Smooth muscle cell (in vitro differentiated cells): ENCODE measurements around the gene THRAP3. TPM values are rescaled to one million over a fixed set of nuclear protein-coding genes. Genes with fewer than 3 reads are reported as not detected.

ENCODE experiments used
- DNase-seq: peaks from one replicate; lab custom pipeline; 2025; ENCODE audit not compliant: unreplicated experiment; lab: John Stamatoyannopoulos, UW
- H2AFZ ChIP-seq: fragments of 200-600 bp; sonication (generic); 2 replicates; pipeline ENCODE4 v1.6.0; 2016; ENCODE audit warnings: antibody characterized with exemption, low read depth, mild to moderate bottlenecking
- H3F3A ChIP-seq: fragments of 200-600 bp; sonication (generic); 2 replicates; pipeline ENCODE4 v1.6.0; 2017; ENCODE audit warnings: antibody characterized with exemption, low read depth
- H3K27ac ChIP-seq: fragments of 200-600 bp; sonication (generic); 2 replicates; pipeline ENCODE4 v1.5.1; 2016; ENCODE audit warnings: low read depth, mild to moderate bottlenecking
- H3K27me3 ChIP-seq: fragments of 200-600 bp; sonication (generic); 2 replicates; pipeline ENCODE4 v1.6.1; 2016; ENCODE audit warnings: low read depth, mild to moderate bottlenecking
- H3K36me3 ChIP-seq: fragments of 200-600 bp; sonication (generic); 2 replicates; pipeline ENCODE4 v1.5.1; 2016; ENCODE audit warnings: low read depth
- H3K4me1 ChIP-seq: fragments of 200-600 bp; sonication (generic); 2 replicates; pipeline ENCODE4 v1.5.1; 2016; ENCODE audit warnings: low read depth
- H3K4me2 ChIP-seq: fragments of 200-600 bp; sonication (generic); 2 replicates; pipeline ENCODE4 v1.6.0; 2016; ENCODE audit warnings: mild to moderate bottlenecking
- H3K4me3 ChIP-seq: fragments of 200-600 bp; sonication (generic); 2 replicates; pipeline ENCODE4 v1.5.1; 2016; ENCODE audit warnings: mild to moderate bottlenecking
- H3K79me2 ChIP-seq: fragments of 200-600 bp; sonication (generic); 2 replicates; pipeline ENCODE4 v1.6.0; 2016; ENCODE audit warnings: low read depth, mild to moderate bottlenecking
- H3K9ac ChIP-seq: fragments of 200-600 bp; sonication (generic); 2 replicates; pipeline ENCODE4 v1.6.0; 2016; ENCODE audit warnings: low read depth
- H3K9me3 ChIP-seq: fragments of 200-600 bp; sonication (generic); replicated peaks from 2 replicates; pipeline ENCODE4 v1.5.1; 2016; ENCODE audit warnings: low read depth
- H4K20me1 ChIP-seq: fragments of 200-600 bp; sonication (generic); 2 replicates; pipeline ENCODE4 v1.6.0; 2016; ENCODE audit warnings: low read depth
- CTCF ChIP-seq: fragments of 200-600 bp; sonication (generic); IDR thresholded peaks from 2 replicates; pipeline ENCODE4 v1.5.1; 2017; ENCODE audit warnings: borderline replicate concordance, mild to moderate bottlenecking, antibody characterized with exemption; ENCODE audit not compliant: insufficient read depth, poor library complexity, severe bottlenecking
- WGBS: methylation state at CpG from one replicate; pipeline ENCODE4 v1.1.7; 2016; ENCODE audit warnings: low lambda C conversion rate; 5-methylcytosine and 5-hydroxymethylcytosine counted together
- polyA plus RNA-seq: library from polyadenylated mRNA; unstranded; fragments of >200 nt; fragmentation: Nextera tagmentation; extraction: Ambion mirVana; gene quantifications from 2 replicates; pipeline ENCODE4 v1.2.1, GENCODE V29; 2016
- total RNA-seq: library from RNA; depleted of rRNA; stranded (reverse); fragments of >200 nt; gene quantifications from 2 replicates; pipeline ENCODE4 v1.2.3, GENCODE V29; 2014

THRAP3 gene
- total and polyA plus RNA-seq, 2 experiments from 2014 or later, result 45.1 to 60.5 TPM

GRCh38 chr1:36304970-36305914 lies 81.0 kb downstream of the THRAP3 start:
- Histone ChIP-seq H3K9me3 (no peaks in the 10 kb centered on the region), H3K9ac (peak overlapping the region; percentile 64), H3K4me2 (peak overlapping the region; percentile 98), H3K27ac (peak overlapping the region; percentile 87), H3K4me3 (peak overlapping the region; percentile 84), H3K27me3 (no peaks in the 10 kb centered on the region), H4K20me1 (peaks cover 31% of the 10 kb centered on the region), H3K79me2 (peaks cover 15% of the 10 kb centered on the region), H3K36me3 (peaks cover 11% of the 10 kb centered on the region), H3F3A (peaks cover 32% of the 10 kb centered on the region), H2AFZ (no peak overlapping the region), H3K4me1 (peaks cover 10% of the 10 kb centered on the region)
- no peak for TF ChIP-seq CTCF
- DNase-seq, result no peak
- WGBS, result 78% methylated on average over 9 of the region's 10 CpGs

DNA sequence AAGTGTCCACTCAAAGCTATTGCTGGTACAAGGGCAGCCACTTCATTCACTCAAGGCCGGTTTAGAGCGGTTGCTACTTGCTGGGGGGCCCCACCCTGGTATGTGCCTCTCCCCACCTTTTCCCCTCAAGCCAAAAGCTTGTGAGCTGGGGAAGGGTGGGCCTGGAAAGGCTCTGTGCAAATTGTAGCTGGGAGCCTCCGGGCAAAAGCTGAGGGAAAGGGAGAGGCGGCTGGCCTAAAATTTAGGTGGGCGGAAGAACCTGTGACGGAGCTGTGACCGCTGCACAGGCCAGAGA lies 81.6 kb downstream of the THRAP3 start:
- WGBS, result 23% methylated on average over 7 of the region's 7 CpGs
- H3K4me2 ChIP-seq, result peak overlapping the region; percentile 98
- H3K4me1 ChIP-seq, result peaks cover 10% of the 10 kb centered on the region
- H3K27me3 ChIP-seq, result no peaks in the 10 kb centered on the region
- peak overlapping the region; percentile 84 for H3K4me3 ChIP-seq
- peaks cover 25% of the 10 kb centered on the region for H4K20me1 ChIP-seq
- H3K9me3 ChIP-seq, result no peaks in the 10 kb centered on the region
- H3K27ac ChIP-seq, result peak overlapping the region; percentile 87
- peaks cover 11% of the 10 kb centered on the region for H3K36me3 ChIP-seq
- peaks cover 26% of the 10 kb centered on the region for H3F3A ChIP-seq
- H3K9ac ChIP-seq, result peak overlapping the region; percentile 64
- H3K79me2 ChIP-seq, result peaks cover 15% of the 10 kb centered on the region
- TF ChIP-seq CTCF, result no peak
- no peak for DNase-seq
- H2AFZ ChIP-seq, result no peak overlapping the region

- Histone ChIP-seq H3K27me3 (no peaks in the 10 kb centered on the region), H3K79me2 (peaks cover 15% of the 10 kb centered on the region), H3K9ac (peak within 1 kb of the TSS; percentile 75), H3K4me2 (peak within 1 kb of the TSS; percentile 98), H2AFZ (no peak within 1 kb of the TSS), H3K27ac (peak within 1 kb of the TSS; percentile 87), H3K36me3 (peaks cover 8% of the 10 kb centered on the region), H3K4me1 (peaks cover 10% of the 10 kb centered on the region), H3F3A (peaks cover 21% of the 10 kb centered on the region), H3K9me3 (no peaks in the 10 kb centered on the region), H4K20me1 (peaks cover 25% of the 10 kb centered on the region), H3K4me3 (peak within 1 kb of the TSS; percentile 84)
- TF ChIP-seq CTCF, result no peak
- 4% methylated on average over 49 of the region's 65 CpGs for WGBS
- DNase-seq, result peak; percentile 38
Measured at GRCh38 chr1:36306210-36306901, 82.1 kb downstream of the THRAP3 start, which contains the start of gene SH3D21. TSS of gene SH3D21 (plus strand) at chr1:36306368. CDS start at chr1:36306421, 53 bp downstream.
